Thyroid gland (tissue), 4 donors: Measurements from ENCODE around the gene REEP1. TPM values are rescaled to one million over a fixed set of nuclear protein-coding genes. Genes with fewer than 3 reads are reported as not detected.

ENCODE experiments used
- DNase-seq, 2 donors: peaks; one replicate each; pipeline ENCODE4 v3.0.0-alpha.2; 2019
- H3K27ac ChIP-seq, 3 donors: fragments of 200-600 bp; sonication (generic); 1 replicate in 2 of 3; 2 replicates in 1 of 3; pipeline ENCODE4 v1.5.1; 2016 to 2019; ENCODE audit warnings: mild to moderate bottlenecking in 1 of 3, moderate library complexity in 1 of 3
- H3K27me3 ChIP-seq: fragments of 200-600 bp; sonication (generic); one replicate; pipeline ENCODE4 v1.5.1; 2019
- H3K36me3 ChIP-seq, 2 donors: fragments of 200-600 bp; sonication (generic); one replicate each; pipeline ENCODE4 v1.5.1; 2016 to 2019
- H3K4me1 ChIP-seq, 2 donors: fragments of 200-600 bp; sonication (generic); one replicate each; pipeline ENCODE4 v1.5.1; 2017 to 2019
- H3K4me3 ChIP-seq, 3 donors: fragments of 200-600 bp; sonication (generic); replicated peaks in 1 of 3; 1 replicate in 2 of 3; 2 replicates in 1 of 3; pipeline ENCODE4 v1.5.1; 2016; ENCODE audit warnings: mild to moderate bottlenecking in 1 of 3
- H3K9me3 ChIP-seq: fragments of 200-600 bp; sonication (generic); one replicate; pipeline ENCODE4 v1.5.1; 2017
- CTCF ChIP-seq, 6 experiments: fragments of 200-600 bp in 3 of 6; fragments of 450-650 bp in 3 of 6; sonication (generic) in 3 of 6; IDR thresholded peaks; one replicate each; pipeline ENCODE4 v1.5.1; 2016 to 2019; ENCODE audit warnings: antibody characterized with exemption in 6 of 6, mild to moderate bottlenecking in 2 of 6, inconsistent platforms in 1 of 6, moderate library complexity in 1 of 6
- POLR2A ChIP-seq, 2 donors: fragments of 450-650 bp; IDR thresholded peaks; one replicate each; pipeline ENCODE4 v1.6.1; 2017; ENCODE audit warnings: antibody characterized with exemption in 2 of 2, mild to moderate bottlenecking in 2 of 2, moderate library complexity in 1 of 2
- WGBS, 2 donors: methylation state at CpG; one replicate each; pipeline ENCODE4 v1.1.5; 2017; 5-methylcytosine and 5-hydroxymethylcytosine counted together
- intact Hi-C: fragments of 100-400 bp; cut with DNase I; formaldehyde crosslinking; loops from one replicate; pipeline ENCODE4 v1.15.1; 2023
- total RNA-seq, 4 donors: library from RNA; depleted of rRNA; stranded (reverse); fragments of >200 nt; gene quantifications; one replicate each; pipeline ENCODE4 v1.2.3, GENCODE V29; 2016

Gene REEP1
- total RNA-seq, 4 donors from 2014 or later, result 2.5 to 7.1 (median 5.5) TPM

GRCh38 chr2:86308356-86308755 lies 29.1 kb downstream of the REEP1 start:
- Histone ChIP-seq H3K4me3 (no peak overlapping the region), H3K27ac (no peak overlapping the region), H3K36me3 (no peaks in the 10 kb centered on the region), H3K27me3 (peaks cover 6% of the 10 kb centered on the region), H3K4me1 (no peaks in the 10 kb centered on the region), H3K9me3 (no peaks in the 10 kb centered on the region)
- TF ChIP-seq CTCF (IDR thresholded peaks at IDR 0.05) (no peak), POLR2A (IDR thresholded peaks at IDR 0.05) (no peak)
- intact Hi-C loops, result no loop called here
- DNase-seq, result no peak
- 88 to 91% methylated on average over 8 of the region's 8 CpGs for WGBS, 2 donors

- no peak overlapping the region for H3K27ac ChIP-seq
- H3K4me1 ChIP-seq, result no peaks in the 10 kb centered on the region
These were observed 30.0 kb downstream of the REEP1 start for GRCh38 chr2:86307431-86307830.

GRCh38 chr2:86305915-86306254 lies 31.5 kb downstream of the REEP1 start:
- Histone ChIP-seq H3K27me3 (peaks cover 6% of the 10 kb centered on the region), H3K4me3 (no peak overlapping the region), H3K9me3 (no peaks in the 10 kb centered on the region), H3K4me1 (no peaks in the 10 kb centered on the region), H3K27ac (no peak overlapping the region), H3K36me3 (no peaks in the 10 kb centered on the region)
- no peak for TF ChIP-seq POLR2A (IDR thresholded peaks at IDR 0.05)
- no peak for TF ChIP-seq CTCF (IDR thresholded peaks at IDR 0.05)
- intact Hi-C loops, result no loop called here
- no peak for DNase-seq
- WGBS, 2 donors, result 89 to 90% methylated on average over 5 of the region's 5 CpGs

More at GRCh38 chr2:86307431-86307830, 30.0 kb downstream of the REEP1 start:
- 93 to 95% methylated on average over 7 of the region's 7 CpGs for WGBS, 2 donors
- H3K9me3 ChIP-seq, result no peaks in the 10 kb centered on the region
- TF ChIP-seq CTCF (IDR thresholded peaks at IDR 0.05), result no peak
- TF ChIP-seq POLR2A (IDR thresholded peaks at IDR 0.05), result no peak
- no peaks in the 10 kb centered on the region for H3K36me3 ChIP-seq
- H3K4me3 ChIP-seq, result no peak overlapping the region
- no peak for DNase-seq
- intact Hi-C loops, result no loop called here
- peaks cover 6% of the 10 kb centered on the region for H3K27me3 ChIP-seq

- intact Hi-C loops, result no loop called here
- no peak overlapping the region for H3K4me3 ChIP-seq
- H3K27me3 ChIP-seq, result peaks cover 6% of the 10 kb centered on the region
- H3K27ac ChIP-seq, result no peak overlapping the region
- no peak for DNase-seq
- 87 to 89% methylated on average over 5 of the region's 5 CpGs for WGBS, 2 donors
- H3K9me3 ChIP-seq, result no peaks in the 10 kb centered on the region
- no peaks in the 10 kb centered on the region for H3K4me1 ChIP-seq
- H3K36me3 ChIP-seq, result no peaks in the 10 kb centered on the region
- no peak for TF ChIP-seq CTCF (IDR thresholded peaks at IDR 0.05)
- no peak for TF ChIP-seq POLR2A (IDR thresholded peaks at IDR 0.05)
These were observed 32.1 kb downstream of the REEP1 start for GRCh38 chr2:86305195-86305914.

GRCh38 chr2:86304416-86304815 lies 33.0 kb downstream of the REEP1 start:
- Histone ChIP-seq H3K9me3 (no peaks in the 10 kb centered on the region), H3K36me3 (no peaks in the 10 kb centered on the region), H3K27ac (no peak overlapping the region), H3K27me3 (peaks cover 6% of the 10 kb centered on the region), H3K4me1 (no peaks in the 10 kb centered on the region), H3K4me3 (no peak overlapping the region)
- WGBS, 2 donors, result 69 to 93% methylated on average over 3 of the region's 3 CpGs
- TF ChIP-seq CTCF (IDR thresholded peaks at IDR 0.05) (no peak), POLR2A (IDR thresholded peaks at IDR 0.05) (no peak)
- no peak for DNase-seq
- intact Hi-C loops, result no loop called here
